ENCODE data around the gene ZC3H12C.

DNA sequence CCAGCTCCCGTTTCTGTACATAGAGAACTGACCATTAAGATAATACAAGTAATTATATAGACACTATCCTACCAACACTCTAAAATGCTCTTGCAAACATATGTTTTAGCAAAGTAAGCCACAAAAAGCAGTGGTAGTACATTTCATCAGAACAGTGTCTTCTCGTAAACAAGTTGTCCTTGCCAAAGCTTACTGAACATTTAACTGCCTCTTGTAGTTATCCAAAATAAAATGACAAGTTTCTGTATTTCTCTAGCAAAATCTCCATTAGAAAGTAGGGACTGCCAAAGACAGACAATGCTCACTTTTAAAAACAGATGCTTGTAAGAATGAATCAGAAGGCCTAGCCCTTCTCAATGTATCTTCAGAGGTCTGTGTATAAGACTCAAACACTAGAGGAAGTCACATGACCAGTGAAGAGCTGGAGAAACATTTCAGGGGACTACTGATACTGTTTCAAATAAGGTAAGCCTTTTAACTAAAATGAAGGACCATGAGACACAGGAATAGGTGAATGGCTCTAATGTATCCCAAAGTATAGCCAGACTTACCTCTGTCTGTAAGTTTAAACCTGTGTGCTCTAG lies 7.8 kb upstream of the ZC3H12C start:
- TF ChIP-seq BCL11A (IDR thresholded peaks at IDR 0.05; ENCODE audit: low read depth, low read length) (no peak), PAX8 (IDR thresholded peaks at IDR 0.05) (no peak), MAX (IDR thresholded peaks at IDR 0.05; ENCODE audit: low read depth, low read length) (no peak), SMARCA5 (IDR thresholded peaks at IDR 0.05) (no peak), YY1 (IDR thresholded peaks at IDR 0.05; ENCODE audit: low read depth, low read length) (no peak), CTCF (IDR thresholded peaks at IDR 0.05 in 2 of 3, conservative IDR thresholded peaks at IDR 0.05 in 1 of 3; ENCODE audit: control insufficient read depth in 2 of 3, extremely low read depth in 1 of 3, insufficient read depth in 1 of 3, low read depth in 3 of 3, low read length in 3 of 3) (no peak), NFYB (IDR thresholded peaks at IDR 0.05; ENCODE audit: insufficient read depth, low read depth, low read length) (no peak)
- TF ChIP-seq, protein P1, sequence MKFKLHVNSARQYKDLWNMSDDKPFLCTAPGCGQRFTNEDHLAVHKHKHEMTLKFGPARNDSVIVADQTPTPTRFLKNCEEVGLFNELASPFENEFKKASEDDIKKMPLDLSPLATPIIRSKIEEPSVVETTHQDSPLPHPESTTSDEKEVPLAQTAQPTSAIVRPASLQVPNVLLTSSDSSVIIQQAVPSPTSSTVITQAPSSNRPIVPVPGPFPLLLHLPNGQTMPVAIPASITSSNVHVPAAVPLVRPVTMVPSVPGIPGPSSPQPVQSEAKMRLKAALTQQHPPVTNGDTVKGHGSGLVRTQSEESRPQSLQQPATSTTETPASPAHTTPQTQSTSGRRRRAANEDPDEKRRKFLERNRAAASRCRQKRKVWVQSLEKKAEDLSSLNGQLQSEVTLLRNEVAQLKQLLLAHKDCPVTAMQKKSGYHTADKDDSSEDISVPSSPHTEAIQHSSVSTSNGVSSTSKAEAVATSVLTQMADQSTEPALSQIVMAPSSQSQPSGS (IDR thresholded peaks at IDR 0.05; ENCODE audit: low read length): no peak
